Esophagus squamous epithelium (tissue), 4 donors: ENCODE results near the gene SNX19.

ENCODE experiments used
- POLR2A ChIP-seq, 4 donors: fragments of 450-650 bp; IDR thresholded peaks; one replicate each; pipeline ENCODE4 v1.6.1; 2017; ENCODE audit warnings: antibody characterized with exemption in 4 of 4, mild to moderate bottlenecking in 4 of 4, moderate library complexity in 3 of 4
- TF ChIP-seq, protein P1 (sequence below), 6 experiments: fragments of 450-650 bp in 4 of 6; fragments of 200-600 bp in 2 of 6; sonication (generic) in 2 of 6; IDR thresholded peaks; one replicate each; pipeline ENCODE4 v1.5.1; 2016 to 2019; ENCODE audit warnings: antibody characterized with exemption in 6 of 6, mild to moderate bottlenecking in 4 of 6, moderate library complexity in 4 of 6

DNA sequence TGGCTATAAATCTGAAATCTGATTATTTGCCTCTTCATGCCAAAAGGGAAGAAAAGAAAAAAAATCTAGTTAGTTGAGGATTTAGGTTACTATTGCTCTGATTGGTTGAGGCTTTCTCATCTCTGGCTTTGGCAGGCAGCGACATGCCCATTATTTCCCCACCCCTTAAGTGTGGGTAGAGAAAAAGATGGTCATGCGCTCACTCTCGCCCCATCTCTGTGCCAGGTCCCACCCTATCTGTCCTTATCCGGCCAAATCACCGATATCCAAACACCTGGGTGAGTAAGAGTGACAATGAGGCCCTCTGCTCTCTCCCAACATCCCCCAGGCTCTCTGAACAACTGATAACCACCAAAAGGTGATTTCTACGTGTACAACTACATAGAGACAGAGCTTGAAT, 31.2 kb upstream of the SNX19 start:
- TF ChIP-seq, protein P1, sequence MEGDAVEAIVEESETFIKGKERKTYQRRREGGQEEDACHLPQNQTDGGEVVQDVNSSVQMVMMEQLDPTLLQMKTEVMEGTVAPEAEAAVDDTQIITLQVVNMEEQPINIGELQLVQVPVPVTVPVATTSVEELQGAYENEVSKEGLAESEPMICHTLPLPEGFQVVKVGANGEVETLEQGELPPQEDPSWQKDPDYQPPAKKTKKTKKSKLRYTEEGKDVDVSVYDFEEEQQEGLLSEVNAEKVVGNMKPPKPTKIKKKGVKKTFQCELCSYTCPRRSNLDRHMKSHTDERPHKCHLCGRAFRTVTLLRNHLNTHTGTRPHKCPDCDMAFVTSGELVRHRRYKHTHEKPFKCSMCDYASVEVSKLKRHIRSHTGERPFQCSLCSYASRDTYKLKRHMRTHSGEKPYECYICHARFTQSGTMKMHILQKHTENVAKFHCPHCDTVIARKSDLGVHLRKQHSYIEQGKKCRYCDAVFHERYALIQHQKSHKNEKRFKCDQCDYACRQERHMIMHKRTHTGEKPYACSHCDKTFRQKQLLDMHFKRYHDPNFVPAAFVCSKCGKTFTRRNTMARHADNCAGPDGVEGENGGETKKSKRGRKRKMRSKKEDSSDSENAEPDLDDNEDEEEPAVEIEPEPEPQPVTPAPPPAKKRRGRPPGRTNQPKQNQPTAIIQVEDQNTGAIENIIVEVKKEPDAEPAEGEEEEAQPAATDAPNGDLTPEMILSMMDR (IDR thresholded peaks at IDR 0.05) = no peak
- TF ChIP-seq POLR2A (IDR thresholded peaks at IDR 0.05) = no peak
